GM12891 (cell line): ENCODE results near the gene ZRANB3.
"Not testable (repeated sequence)": the region's sequence is repeated elsewhere in the genome, so short reads cannot be mapped to it uniquely, and the experiment has no call there.

Source experiments
- DNase-seq: peaks from one replicate; pipeline ENCODE4 v3.0.0; 2011; ENCODE audit warnings: low spot score; ENCODE audit not compliant: insufficient read length
- FAIRE-seq: peaks from 2 replicates; lab custom pipeline; 2011; peaks lifted over from hg19 to GRCh38; lab: Jason Lieb, UNC
- PAX5 ChIP-seq: IDR thresholded peaks from 2 replicates; pipeline ENCODE4 v1.6.1; 2011; ENCODE audit warnings: low read length, moderate library complexity, mild to moderate bottlenecking; ENCODE audit not compliant: insufficient read depth, severe bottlenecking
- POLR2A ChIP-seq: IDR thresholded peaks from 2 replicates; pipeline ENCODE4 v1.6.1; 2011; ENCODE audit warnings: low read depth, low read length, control low read depth
- POLR2AphosphoS5 ChIP-seq: IDR thresholded peaks from 2 replicates; pipeline ENCODE4 v1.6.1; 2011; ENCODE audit warnings: low read depth, low read length, control low read depth
- POU2F2 ChIP-seq: IDR thresholded peaks from 2 replicates; pipeline ENCODE4 v1.6.1; 2011; ENCODE audit warnings: low read depth, mild to moderate bottlenecking, control low read depth, low read length, moderate library complexity
- SPI1 ChIP-seq: IDR thresholded peaks from 2 replicates; pipeline ENCODE4 v1.6.1; 2011; ENCODE audit warnings: low read depth, low read length, control low read depth
- TAF1 ChIP-seq: IDR thresholded peaks from 2 replicates; pipeline ENCODE4 v1.6.1; 2011; ENCODE audit warnings: low read depth, low read length, control low read depth

The ZRANB3 gene

GRCh38 chr2:135096665-135097446, 434.2 kb downstream of the ZRANB3 start:
- FAIRE-seq = no peak
- DNase-seq = no peak
- TF ChIP-seq POLR2AphosphoS5 = no peak

GRCh38 chr2:135095591-135095990, 435.4 kb downstream of the ZRANB3 start:
- no peak for FAIRE-seq
- no peak for TF ChIP-seq SPI1
- TF ChIP-seq TAF1 = no peak

GRCh38 chr2:135094508-135094907, 436.5 kb downstream of the ZRANB3 start:
- no peak for TF ChIP-seq PAX5
- TF ChIP-seq POLR2A = no peak
- no peak for TF ChIP-seq POLR2AphosphoS5
- TF ChIP-seq SPI1 = no peak
- TF ChIP-seq TAF1 = no peak
- TF ChIP-seq POU2F2 = no peak
- FAIRE-seq (no peak), DNase-seq (no peak)

More at GRCh38 chr2:135095591-135095990, 435.4 kb downstream of the ZRANB3 start:
- no peak for DNase-seq

- TF ChIP-seq SPI1 (no peak), POLR2A (no peak), TAF1 (no peak), PAX5 (no peak), POU2F2 (no peak), POLR2AphosphoS5 (no peak)
- FAIRE-seq (no peak), DNase-seq (no peak)
Measured at GRCh38 chr2:135093670-135094330, 437.2 kb downstream of the ZRANB3 start.

DNA sequence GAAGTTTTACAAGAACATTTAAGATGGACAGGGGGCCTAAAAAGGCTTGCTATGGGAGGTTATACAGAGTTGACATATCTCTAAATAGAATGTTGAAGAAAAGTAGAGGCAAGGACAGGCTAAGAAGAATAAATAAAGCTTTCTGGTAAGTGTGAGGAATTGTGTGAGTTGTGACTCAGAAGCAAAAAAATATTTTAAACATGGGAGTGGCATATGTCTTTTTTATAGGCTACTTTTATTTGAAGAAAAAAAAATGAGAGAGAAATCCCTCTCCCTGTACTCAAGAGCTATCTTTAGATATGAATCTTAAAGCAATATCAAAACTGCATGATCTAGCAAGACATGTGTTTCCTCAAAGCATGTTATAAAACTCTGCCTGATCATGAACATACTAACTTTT, 437.8 kb downstream of the ZRANB3 start:
- DNase-seq (no peak), FAIRE-seq (no peak)
- TF ChIP-seq POU2F2 = no peak
- TF ChIP-seq POLR2AphosphoS5 = no peak
- TF ChIP-seq POLR2A = no peak
- TF ChIP-seq TAF1 = no peak
- no peak for TF ChIP-seq PAX5
- no peak for TF ChIP-seq SPI1

DNA sequence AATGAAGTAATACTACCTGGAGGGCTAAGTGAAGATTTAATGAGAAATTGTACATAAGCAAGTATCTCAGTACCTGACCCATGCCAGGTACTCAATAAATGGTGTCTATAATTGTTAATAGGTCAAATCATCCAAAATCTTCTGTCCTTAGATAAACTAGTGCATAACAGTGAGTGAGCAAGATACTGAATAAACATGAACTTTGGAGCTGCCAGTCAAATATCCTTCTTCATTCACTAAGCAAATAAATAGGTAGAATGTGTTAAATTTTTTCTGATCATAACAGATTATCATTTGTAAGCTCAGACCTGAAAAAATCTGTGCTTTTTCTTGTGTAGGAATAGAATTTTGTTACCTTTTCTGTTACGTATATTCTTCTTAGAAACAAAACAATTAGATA, 439.3 kb downstream of the ZRANB3 start:
- TF ChIP-seq SPI1 (no peak), POLR2AphosphoS5 (no peak), POU2F2 (no peak), TAF1 (no peak), PAX5 (no peak), POLR2A (no peak)
- DNase-seq = no peak
- FAIRE-seq = no peak

GRCh38 chr2:135089597-135089996, 441.4 kb downstream of the ZRANB3 start:
- FAIRE-seq, DNase-seq: not testable (repeated sequence)
